Measurements from ENCODE around the gene TCEA3.

GRCh38 chr1:23380719-23381118 lies 43.8 kb downstream of the TCEA3 start:
- no peak for TF ChIP-seq CTCF (optimal IDR thresholded peaks at IDR 0.05 in 1 of 3, IDR thresholded peaks at IDR 0.05 in 1 of 3, conservative IDR thresholded peaks at IDR 0.05 in 1 of 3; ENCODE audit: extremely low read depth in 1 of 3, insufficient read depth in 2 of 3, low read length in 3 of 3)
- no peak for TF ChIP-seq EZH2 (IDR thresholded peaks at IDR 0.05; ENCODE audit: low read length)

All from keratinocyte (primary cell).